Right atrium auricular region (tissue), 2 donors: ENCODE data around the gene NDFIP2. TPM values are rescaled to one million over a fixed set of nuclear protein-coding genes. Genes with fewer than 3 reads are reported as not detected.

ENCODE experiments used
- DNase-seq: peaks from one replicate; pipeline ENCODE4 v3.0.0-alpha.2; 2019; ENCODE audit warnings: low spot score
- H3K27ac ChIP-seq, 2 donors: fragments of 200-600 bp; sonication (generic); 1 replicate in 1 of 2; 2 replicates in 1 of 2; pipeline ENCODE4 v1.5.1; 2016 to 2019
- H3K27me3 ChIP-seq, 2 donors: fragments of 200-600 bp; sonication (generic); one replicate each; pipeline versions ENCODE4 v1.5.1 to v1.6.0; 2017 to 2019
- H3K36me3 ChIP-seq: fragments of 200-600 bp; sonication (generic); one replicate; pipeline ENCODE4 v1.5.1; 2016
- H3K4me1 ChIP-seq, 2 donors: fragments of 200-600 bp; sonication (generic); one replicate each; pipeline versions ENCODE4 v1.5.1 to v1.6.0; 2017 to 2019
- H3K4me3 ChIP-seq, 2 donors: fragments of 200-600 bp; sonication (generic); 1 replicate in 1 of 2; 2 replicates in 1 of 2; pipeline ENCODE4 v1.5.1; 2017 to 2019; ENCODE audit warnings: mild to moderate bottlenecking in 1 of 2, moderate library complexity in 1 of 2
- H3K9me3 ChIP-seq, 2 donors: fragments of 200-600 bp; sonication (generic); one replicate each; pipeline ENCODE4 v1.5.1; 2019
- total RNA-seq, 2 donors: library from RNA; depleted of rRNA; stranded (reverse); fragments of >200 nt; gene quantifications; one replicate each; pipeline ENCODE4 v1.1.0, GENCODE V29; 2016
- TF ChIP-seq, protein P1 (sequence below), 2 donors: fragments of 200-600 bp; sonication (generic); IDR thresholded peaks; one replicate each; pipeline ENCODE4 v1.5.1; 2019; ENCODE audit warnings: antibody characterized with exemption in 2 of 2

NDFIP2 gene
- total RNA-seq, 2 donors from 2014 or later: 27.8 to 29.0 TPM

DNA sequence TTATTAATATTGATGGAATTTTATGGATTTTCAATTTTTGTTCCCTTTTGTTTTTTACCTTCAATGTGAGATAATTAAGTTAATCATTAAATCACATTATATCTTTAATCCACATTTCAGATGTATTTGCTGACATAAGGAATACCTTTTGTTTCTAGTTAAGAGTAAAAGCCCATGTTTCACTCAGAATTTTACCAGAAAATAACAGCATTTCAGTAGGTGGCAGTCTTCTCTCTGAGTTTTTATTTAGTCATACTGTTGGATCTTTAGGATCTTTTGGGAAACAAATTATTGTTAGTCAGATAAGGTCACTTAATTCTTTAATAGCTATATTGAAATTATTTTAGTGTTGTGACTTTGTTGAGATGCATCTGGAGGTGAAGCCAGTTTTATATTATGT, 67.9 kb downstream of the NDFIP2 start:
- Histone ChIP-seq H3K9me3 (no peaks in the 10 kb centered on the region), H3K4me1 (peaks cover 0 to 4% of the 10 kb centered on the region in 2 donors), H3K27ac (no peak overlapping the region), H3K4me3 (no peak overlapping the region), H3K27me3 (no peaks in the 10 kb centered on the region), H3K36me3 (no peaks in the 10 kb centered on the region)
- TF ChIP-seq, protein P1, sequence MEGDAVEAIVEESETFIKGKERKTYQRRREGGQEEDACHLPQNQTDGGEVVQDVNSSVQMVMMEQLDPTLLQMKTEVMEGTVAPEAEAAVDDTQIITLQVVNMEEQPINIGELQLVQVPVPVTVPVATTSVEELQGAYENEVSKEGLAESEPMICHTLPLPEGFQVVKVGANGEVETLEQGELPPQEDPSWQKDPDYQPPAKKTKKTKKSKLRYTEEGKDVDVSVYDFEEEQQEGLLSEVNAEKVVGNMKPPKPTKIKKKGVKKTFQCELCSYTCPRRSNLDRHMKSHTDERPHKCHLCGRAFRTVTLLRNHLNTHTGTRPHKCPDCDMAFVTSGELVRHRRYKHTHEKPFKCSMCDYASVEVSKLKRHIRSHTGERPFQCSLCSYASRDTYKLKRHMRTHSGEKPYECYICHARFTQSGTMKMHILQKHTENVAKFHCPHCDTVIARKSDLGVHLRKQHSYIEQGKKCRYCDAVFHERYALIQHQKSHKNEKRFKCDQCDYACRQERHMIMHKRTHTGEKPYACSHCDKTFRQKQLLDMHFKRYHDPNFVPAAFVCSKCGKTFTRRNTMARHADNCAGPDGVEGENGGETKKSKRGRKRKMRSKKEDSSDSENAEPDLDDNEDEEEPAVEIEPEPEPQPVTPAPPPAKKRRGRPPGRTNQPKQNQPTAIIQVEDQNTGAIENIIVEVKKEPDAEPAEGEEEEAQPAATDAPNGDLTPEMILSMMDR (IDR thresholded peaks at IDR 0.05): peak in 1 of 2 donors; percentile 49
- DNase-seq: no peak

DNA sequence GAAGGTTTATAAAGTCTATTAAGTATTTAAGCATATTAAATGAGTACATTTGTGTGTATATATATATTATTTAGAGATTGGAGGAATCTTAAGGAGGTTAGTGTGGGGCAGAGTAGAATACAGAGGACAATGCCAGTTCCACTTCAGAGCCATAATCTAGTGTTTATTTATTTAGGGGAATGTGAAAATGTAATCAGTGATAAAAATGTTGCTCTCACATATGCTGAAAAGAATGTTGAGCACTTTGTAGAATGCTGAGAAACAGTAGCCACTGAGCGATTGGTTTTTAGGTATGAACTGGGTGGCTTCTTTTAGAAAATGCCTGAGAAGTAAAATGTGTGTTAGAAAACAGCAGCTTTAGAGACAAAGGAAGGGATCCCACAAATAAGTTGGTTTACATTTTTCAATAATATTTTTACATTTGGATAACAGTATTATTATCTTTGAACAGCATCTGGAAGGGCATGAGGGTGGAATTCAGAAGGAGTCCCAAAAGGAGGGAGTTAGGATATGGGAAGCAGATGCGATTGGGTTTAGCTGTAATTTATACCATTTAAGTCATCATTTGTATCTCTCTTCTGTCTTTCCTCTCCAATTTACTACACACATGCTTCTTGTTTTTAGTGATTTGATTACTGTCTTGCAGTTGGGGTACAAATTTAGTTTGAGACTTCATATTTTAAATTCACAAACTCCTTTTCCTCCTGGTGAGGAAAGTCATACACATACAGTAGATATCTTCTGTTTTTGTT, 68.6 kb downstream of the NDFIP2 start:
- no peaks in the 10 kb centered on the region for H3K27me3 ChIP-seq
- H3K36me3 ChIP-seq: no peaks in the 10 kb centered on the region
- H3K4me3 ChIP-seq: no peak overlapping the region
- DNase-seq: no peak
- H3K4me1 ChIP-seq: peaks cover 0 to 4% of the 10 kb centered on the region in 2 donors
- no peak overlapping the region for H3K27ac ChIP-seq
- no peaks in the 10 kb centered on the region for H3K9me3 ChIP-seq
- TF ChIP-seq, protein P1 (IDR thresholded peaks at IDR 0.05): no peak

DNA sequence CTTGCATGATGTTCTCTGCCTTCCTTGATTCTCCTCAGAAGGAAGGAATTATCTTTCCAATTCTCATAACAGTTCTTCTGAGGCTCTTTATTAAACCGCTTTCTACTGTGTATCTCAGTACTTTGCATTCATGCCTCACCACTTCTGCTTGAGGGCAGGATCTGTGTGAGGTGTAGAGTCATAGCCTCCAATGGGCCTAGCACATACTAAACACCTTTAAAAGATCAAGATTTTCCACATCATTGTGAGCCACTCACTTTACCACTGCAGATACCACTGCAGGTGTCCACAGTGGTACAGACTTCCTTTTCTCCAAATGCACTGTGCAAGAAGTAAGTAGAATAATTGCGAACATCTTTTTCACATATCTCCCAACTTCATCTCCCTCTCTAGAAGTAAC, 76.7 kb downstream of the NDFIP2 start:
- H3K9me3 ChIP-seq: peaks cover 0 to 9% of the 10 kb centered on the region in 2 donors
- TF ChIP-seq, protein P1 (IDR thresholded peaks at IDR 0.05): no peak
- H3K27me3 ChIP-seq: no peaks in the 10 kb centered on the region
- no peaks in the 10 kb centered on the region for H3K4me1 ChIP-seq
- no peak for DNase-seq
- no peak overlapping the region for H3K4me3 ChIP-seq
- H3K27ac ChIP-seq: no peak overlapping the region
- H3K36me3 ChIP-seq: peaks cover 9% of the 10 kb centered on the region

DNA sequence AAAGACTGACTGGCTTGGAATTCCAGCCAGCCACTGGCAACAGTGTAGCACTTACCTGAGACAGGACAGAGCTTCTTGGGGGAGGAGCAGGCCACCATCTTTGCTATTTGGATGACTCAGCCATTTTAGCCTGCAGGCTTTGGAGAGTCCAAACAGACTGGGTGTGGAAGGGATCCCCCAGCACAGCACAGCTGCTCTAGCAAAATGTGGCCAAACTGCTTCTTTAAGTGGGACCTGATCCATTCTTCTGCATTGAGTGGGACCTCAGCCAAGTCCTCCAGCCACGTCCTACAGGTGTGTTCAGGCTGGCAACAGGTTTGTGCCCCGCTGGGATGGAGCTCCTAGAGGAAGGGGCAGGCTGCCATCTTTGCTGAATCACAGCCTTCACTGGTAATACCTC, 80.0 kb downstream of the NDFIP2 start:
- DNase-seq: no peak
- H3K27ac ChIP-seq: no peak overlapping the region
- no peak overlapping the region for H3K4me3 ChIP-seq
- TF ChIP-seq, protein P1 (IDR thresholded peaks at IDR 0.05): no peak
- H3K4me1 ChIP-seq: no peaks in the 10 kb centered on the region
- H3K27me3 ChIP-seq: no peaks in the 10 kb centered on the region
- H3K36me3 ChIP-seq: peaks cover 9% of the 10 kb centered on the region
- peaks cover 0 to 25% of the 10 kb centered on the region in 2 donors for H3K9me3 ChIP-seq

DNA sequence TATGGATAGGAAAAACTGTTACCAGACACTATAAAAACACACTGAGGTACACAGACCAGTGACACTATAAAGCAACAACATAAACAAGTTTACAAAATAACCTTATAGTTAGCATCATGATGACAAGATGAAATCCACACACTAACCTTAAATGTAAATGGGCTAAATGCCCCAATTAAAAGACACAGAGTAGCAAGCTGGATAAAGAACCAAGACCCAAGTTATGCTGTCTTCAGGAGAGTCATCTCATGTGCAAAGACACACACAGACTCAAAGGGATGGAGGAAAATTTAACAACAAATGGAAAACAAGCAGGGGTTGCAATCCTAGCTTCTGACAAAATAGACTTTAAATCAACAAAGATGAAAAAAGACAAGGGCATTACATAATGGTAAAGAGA, 81.6 kb downstream of the NDFIP2 start:
- Histone ChIP-seq H3K36me3 (peaks cover 9% of the 10 kb centered on the region), H3K27me3 (no peaks in the 10 kb centered on the region), H3K9me3 (peaks cover 0 to 29% of the 10 kb centered on the region in 2 donors), H3K4me3 (no peak overlapping the region), H3K27ac (no peak overlapping the region), H3K4me1 (no peaks in the 10 kb centered on the region)
- no peak for DNase-seq
- TF ChIP-seq, protein P1 (IDR thresholded peaks at IDR 0.05): no peak

DNA sequence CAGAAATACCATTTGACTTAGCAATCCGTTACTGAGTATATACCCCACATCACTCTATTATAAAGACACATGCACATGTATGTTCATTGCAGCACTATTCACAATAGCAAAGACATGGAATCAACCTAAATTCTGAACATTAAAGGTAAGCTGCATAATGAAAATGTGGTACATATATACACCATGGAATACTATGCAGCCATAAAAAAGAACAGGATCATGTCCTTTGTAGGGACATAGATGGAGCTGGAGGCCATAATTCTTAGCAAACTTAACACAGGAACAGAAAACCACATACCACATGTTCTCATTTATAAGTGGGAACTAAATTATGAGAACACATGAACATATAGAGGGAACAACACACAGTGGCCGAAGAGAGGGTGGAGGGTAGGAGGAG, 85.2 kb downstream of the NDFIP2 start:
- Histone ChIP-seq H3K4me1 (no peaks in the 10 kb centered on the region), H3K4me3 (no peak overlapping the region), H3K9me3 (peaks cover 0 to 29% of the 10 kb centered on the region in 2 donors), H3K36me3 (no peaks in the 10 kb centered on the region), H3K27me3 (no peaks in the 10 kb centered on the region), H3K27ac (no peak overlapping the region)
- TF ChIP-seq, protein P1 (IDR thresholded peaks at IDR 0.05): no peak
- DNase-seq: no peak
